C4-2B (cell line): ENCODE measurements around the gene FUT9.

Experiments used
- H3K27ac ChIP-seq: fragments of 450-650 bp; 2 replicates; pipeline ENCODE4 v1.5.1; 2017
- CTCF ChIP-seq: fragments of 450-650 bp; conservative IDR thresholded peaks from 2 replicates; pipeline ENCODE4 v1.5.1; 2017; ENCODE audit warnings: mild to moderate bottlenecking
- ZFX ChIP-seq: fragments of 450-650 bp; IDR thresholded peaks from 2 replicates; pipeline ENCODE4 v1.6.1; 2017

FUT9 gene

DNA sequence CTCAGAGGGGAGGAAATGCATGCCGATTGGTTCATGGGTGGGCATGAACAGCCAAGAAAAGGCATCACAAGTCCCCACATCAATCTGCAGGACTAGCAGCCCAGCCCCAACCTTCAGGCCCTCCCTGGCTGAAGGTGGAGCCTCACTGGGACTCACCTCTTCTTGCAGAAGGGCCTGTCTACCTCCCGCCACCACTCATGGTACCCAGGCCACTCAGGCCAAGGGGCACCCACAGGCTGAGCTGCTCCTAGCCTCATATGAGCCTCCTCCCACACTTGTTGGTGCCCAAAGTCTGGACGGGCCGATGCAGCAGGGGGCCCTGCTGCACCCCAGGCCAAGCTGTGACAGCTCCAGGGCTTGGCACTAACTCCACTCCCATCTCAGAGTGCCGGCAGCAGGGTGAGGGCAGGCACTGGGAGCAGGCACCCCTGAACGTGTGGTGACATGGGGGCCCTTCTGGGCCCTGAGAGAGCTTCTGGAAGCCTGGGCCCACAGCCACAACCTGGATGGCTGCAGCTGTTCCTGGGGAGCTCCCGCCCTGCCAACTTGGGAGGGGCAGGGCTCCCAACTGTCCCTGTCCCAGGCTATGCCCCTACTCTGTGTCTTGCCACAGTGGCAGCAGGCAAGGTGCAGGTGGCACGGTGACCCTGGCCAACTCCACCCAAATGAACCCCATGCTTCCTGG lies 13.7 kb upstream of the FUT9 start:
- TF ChIP-seq ZFX, result no peak
- TF ChIP-seq CTCF, result no peak
- no peak overlapping the region for H3K27ac ChIP-seq

DNA sequence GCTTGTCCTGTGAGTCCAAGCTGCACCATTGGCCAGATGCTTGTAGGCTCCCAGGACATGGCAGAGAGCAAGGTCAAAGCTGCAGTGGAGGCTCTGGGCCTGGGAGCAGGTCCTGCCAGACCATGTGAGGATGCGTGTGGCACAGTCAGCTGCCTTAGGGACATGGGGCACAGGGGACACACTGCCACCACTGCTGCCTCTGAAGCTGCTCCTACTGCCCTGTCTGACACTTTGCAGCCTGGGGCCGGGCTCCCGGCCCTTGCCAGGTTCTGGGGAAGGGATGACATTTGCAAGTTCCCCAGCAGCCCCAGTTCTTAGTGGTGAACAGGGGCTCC lies 13.2 kb upstream of the FUT9 start:
- no peak overlapping the region for H3K27ac ChIP-seq
- TF ChIP-seq ZFX (no peak), CTCF (no peak)

GRCh38 chr6:96002912-96003311 lies 12.9 kb upstream of the FUT9 start:
- no peak for TF ChIP-seq ZFX
- no peak for TF ChIP-seq CTCF
- H3K27ac ChIP-seq, result no peak overlapping the region

DNA sequence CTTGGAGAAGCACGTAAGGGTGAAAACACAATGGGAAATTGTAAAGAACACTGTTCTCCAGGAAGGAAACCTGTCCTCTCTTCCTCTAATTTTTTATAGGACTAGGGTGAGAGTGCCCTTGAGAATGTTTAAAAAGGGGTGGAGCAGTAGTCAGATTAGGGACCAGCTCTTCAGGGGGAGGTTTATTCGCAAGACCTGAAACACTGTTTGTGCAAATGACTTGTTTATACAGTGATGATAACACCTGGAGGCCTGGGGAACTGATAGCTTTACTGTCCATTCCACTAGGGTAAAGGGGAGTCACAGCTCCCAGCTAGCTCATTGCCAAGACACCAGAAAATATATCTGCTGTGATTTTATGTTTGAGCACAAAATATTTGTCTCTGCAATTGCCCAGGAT lies 8.1 kb upstream of the FUT9 start:
- H3K27ac ChIP-seq, result no peak overlapping the region
- TF ChIP-seq ZFX (no peak), CTCF (no peak)

GRCh38 chr6:96013531-96013930 lies 2.2 kb upstream of the FUT9 start:
- TF ChIP-seq CTCF, result no peak
- no peak for TF ChIP-seq ZFX

GRCh38 chr6:96014846-96015517 lies 792 bp upstream of the FUT9 start:
- H3K27ac ChIP-seq, result no peak overlapping the region
- no peak for TF ChIP-seq CTCF
- TF ChIP-seq ZFX, result no peak

More at GRCh38 chr6:96013531-96013930, 2.2 kb upstream of the FUT9 start:
- no peak overlapping the region for H3K27ac ChIP-seq

GRCh38 chr6:96016334-96017069 lies 728 bp downstream of the FUT9 start:
- no peak for TF ChIP-seq ZFX
- no peak for TF ChIP-seq CTCF
- no peak overlapping the region for H3K27ac ChIP-seq
